Measurements from ENCODE around the gene MAGEE1.

MAGEE1 gene

GRCh38 chrX:76427560-76428242 is at the start of gene MAGEE1:
TSS of gene MAGEE1 (plus strand) at chrX:76427710. CDS start at chrX:76427931, 221 bp downstream.
- DNase-seq (ENCODE audit: low read depth, low spot score), result peak; percentile 92

GRCh38 chrX:76398970-76399369 is 28.5 kb upstream of the MAGEE1 start:
- DNase-seq (ENCODE audit: low read depth, low spot score), result no peak

GRCh38 chrX:76407795-76408194 is 19.7 kb upstream of the MAGEE1 start:
- DNase-seq (ENCODE audit: low read depth, low spot score), result no peak

- DNase-seq (ENCODE audit: low read depth, low spot score), result no peak
Measured at GRCh38 chrX:76420237-76420636, 7.3 kb upstream of the MAGEE1 start.

GRCh38 chrX:76428243-76429130 is 977 bp downstream of the MAGEE1 start:
- peak; percentile 34 for DNase-seq (ENCODE audit: low read depth, low spot score)

- no peak for DNase-seq (ENCODE audit: low read depth, low spot score)
Measured at GRCh38 chrX:76433219-76433618, 5.7 kb downstream of the MAGEE1 start.

GRCh38 chrX:76434103-76434741 is 6.7 kb downstream of the MAGEE1 start:
- no peak for DNase-seq (ENCODE audit: low read depth, low spot score)

GRCh38 chrX:76439188-76439587 is 11.7 kb downstream of the MAGEE1 start:
- no peak for DNase-seq (ENCODE audit: low read depth, low spot score)

- peak; percentile 70 for DNase-seq (ENCODE audit: low read depth, low spot score)
Measured at GRCh38 chrX:76453737-76454406, 26.4 kb downstream of the MAGEE1 start.

GRCh38 chrX:76454456-76454927 is 27.0 kb downstream of the MAGEE1 start:
- peak; percentile 72 for DNase-seq (ENCODE audit: low read depth, low spot score)

- DNase-seq (ENCODE audit: low read depth, low spot score), result no peak
Measured at GRCh38 chrX:76477353-76477752, 49.8 kb downstream of the MAGEE1 start.
